Neural crest cell (in vitro differentiated cells): ENCODE results near the gene SMIM10L2A. TPM values are rescaled to one million over a fixed set of nuclear protein-coding genes. Genes with fewer than 3 reads are reported as not detected.
"Not testable (repeated sequence)": the region's sequence is repeated elsewhere in the genome, so short reads cannot be mapped to it uniquely, and the experiment has no call there.

ENCODE experiments used
- DNase-seq: peaks from one replicate; pipeline ENCODE4 v3.0.0; 2021; ENCODE audit warnings: low read depth, mixed read lengths, low spot score
- H3K27ac Mint-ChIP-seq: one replicate; pipeline ENCODE4 v1.8.0; 2021; ENCODE audit warnings: mild to moderate bottlenecking, mixed read lengths; ENCODE audit not compliant: unreplicated experiment
- H3K27me3 Mint-ChIP-seq: 2 replicates; pipeline ENCODE4 v1.8.0; 2021; ENCODE audit warnings: low read depth, mild to moderate bottlenecking, mixed read lengths
- H3K36me3 Mint-ChIP-seq: 2 replicates; pipeline ENCODE4 v1.8.0; 2021; ENCODE audit warnings: low read depth, mild to moderate bottlenecking, mixed read lengths
- H3K4me1 Mint-ChIP-seq: 2 replicates; pipeline ENCODE4 v1.8.0; 2021; ENCODE audit warnings: mixed read lengths
- H3K4me3 Mint-ChIP-seq: one replicate; pipeline ENCODE4 v1.8.0; 2021; ENCODE audit warnings: mild to moderate bottlenecking, mixed read lengths
- H3K9me3 Mint-ChIP-seq: 2 replicates; pipeline ENCODE4 v1.8.0; 2021; ENCODE audit warnings: mixed read lengths
- total RNA-seq: library from RNA; stranded (reverse); gene quantifications from 2 replicates; pipeline ENCODE4 v1.2.1, GENCODE V29; 2021
- TF ChIP-seq, protein P1 (sequence below): fragments of 200-600 bp; sonication (generic); conservative IDR thresholded peaks from 2 replicates; pipeline ENCODE4 v1.5.0; 2021; ENCODE audit warnings: antibody characterized with exemption, mild to moderate bottlenecking

SMIM10L2A gene
- total RNA-seq, 1 donor from 2014 or later, result 3.8 TPM

DNA sequence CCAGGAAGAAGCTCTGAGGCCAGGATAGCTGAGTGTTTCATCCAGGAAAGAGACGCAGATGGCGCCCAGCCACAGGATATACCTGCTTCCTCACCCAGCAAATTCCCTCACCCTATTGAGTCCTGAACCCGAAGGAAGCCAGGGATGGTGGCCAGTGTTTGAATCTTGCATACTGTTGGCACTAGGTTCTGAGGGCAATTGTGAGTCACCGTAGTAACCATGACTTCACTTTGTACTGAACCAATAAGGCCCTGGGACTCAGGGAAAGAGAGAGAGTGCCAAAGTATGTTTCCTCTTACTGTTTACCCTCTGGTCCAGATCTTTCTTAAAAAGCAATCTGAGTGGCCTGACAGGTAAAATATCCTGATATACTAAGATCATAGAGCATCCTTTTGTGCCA, 25.6 kb upstream of the SMIM10L2A start:
- Mint-ChIP-seq H3K9me3 (peaks cover 9% of the 10 kb centered on the region), H3K4me1 (no peaks in the 10 kb centered on the region), H3K27ac (no peak overlapping the region), H3K27me3 (no peaks in the 10 kb centered on the region), H3K36me3 (no peaks in the 10 kb centered on the region), H3K4me3 (no peak overlapping the region)
- TF ChIP-seq, protein P1, sequence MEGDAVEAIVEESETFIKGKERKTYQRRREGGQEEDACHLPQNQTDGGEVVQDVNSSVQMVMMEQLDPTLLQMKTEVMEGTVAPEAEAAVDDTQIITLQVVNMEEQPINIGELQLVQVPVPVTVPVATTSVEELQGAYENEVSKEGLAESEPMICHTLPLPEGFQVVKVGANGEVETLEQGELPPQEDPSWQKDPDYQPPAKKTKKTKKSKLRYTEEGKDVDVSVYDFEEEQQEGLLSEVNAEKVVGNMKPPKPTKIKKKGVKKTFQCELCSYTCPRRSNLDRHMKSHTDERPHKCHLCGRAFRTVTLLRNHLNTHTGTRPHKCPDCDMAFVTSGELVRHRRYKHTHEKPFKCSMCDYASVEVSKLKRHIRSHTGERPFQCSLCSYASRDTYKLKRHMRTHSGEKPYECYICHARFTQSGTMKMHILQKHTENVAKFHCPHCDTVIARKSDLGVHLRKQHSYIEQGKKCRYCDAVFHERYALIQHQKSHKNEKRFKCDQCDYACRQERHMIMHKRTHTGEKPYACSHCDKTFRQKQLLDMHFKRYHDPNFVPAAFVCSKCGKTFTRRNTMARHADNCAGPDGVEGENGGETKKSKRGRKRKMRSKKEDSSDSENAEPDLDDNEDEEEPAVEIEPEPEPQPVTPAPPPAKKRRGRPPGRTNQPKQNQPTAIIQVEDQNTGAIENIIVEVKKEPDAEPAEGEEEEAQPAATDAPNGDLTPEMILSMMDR, result no peak
- DNase-seq, result no peak

DNA sequence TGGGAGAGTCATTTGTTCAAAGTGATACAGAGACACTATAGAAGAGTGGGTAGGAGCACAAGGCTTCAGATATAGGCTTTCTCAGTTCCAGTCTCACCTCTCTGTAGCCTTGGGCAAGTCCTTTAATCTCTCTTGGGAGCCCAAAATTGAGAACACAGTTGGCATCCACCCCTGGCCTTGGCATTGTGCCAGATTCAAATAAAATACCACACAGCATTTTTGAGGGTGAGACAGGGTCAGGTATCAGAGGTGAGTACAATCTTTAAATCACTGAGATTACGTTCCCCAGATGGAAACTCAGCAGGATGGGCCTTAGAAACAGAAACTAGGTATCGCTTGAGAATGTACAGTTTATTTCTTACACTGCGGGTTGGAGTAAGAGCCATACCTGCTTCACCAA, 25.2 kb upstream of the SMIM10L2A start:
- no peak overlapping the region for H3K27ac Mint-ChIP-seq
- H3K27me3 Mint-ChIP-seq, result no peaks in the 10 kb centered on the region
- TF ChIP-seq, protein P1, result no peak
- no peaks in the 10 kb centered on the region for H3K4me1 Mint-ChIP-seq
- H3K36me3 Mint-ChIP-seq, result no peaks in the 10 kb centered on the region
- DNase-seq, result no peak
- no peak overlapping the region for H3K4me3 Mint-ChIP-seq
- peaks cover 6% of the 10 kb centered on the region for H3K9me3 Mint-ChIP-seq

DNA sequence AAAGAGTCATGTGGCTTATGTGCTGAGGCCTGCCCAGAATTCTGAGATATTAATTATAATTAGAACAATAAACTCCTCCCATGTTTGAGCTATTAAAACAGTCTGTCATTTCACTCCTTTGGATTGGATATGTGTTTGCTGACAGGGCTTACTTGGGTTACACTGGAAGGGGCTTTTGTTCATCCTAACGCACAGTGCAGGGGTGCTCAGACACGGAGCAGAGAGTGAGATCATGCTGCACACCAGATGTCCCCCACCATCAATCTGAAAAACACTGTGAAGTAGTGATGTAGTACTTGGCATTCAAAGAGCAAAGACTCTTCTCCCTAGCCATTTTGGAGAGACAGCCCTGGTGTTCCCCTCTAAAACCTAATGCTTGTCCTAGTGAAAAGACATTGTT, 24.1 kb upstream of the SMIM10L2A start:
- no peak overlapping the region for H3K27ac Mint-ChIP-seq
- TF ChIP-seq, protein P1, result no peak
- no peak for DNase-seq
- H3K4me1 Mint-ChIP-seq, result no peaks in the 10 kb centered on the region
- H3K9me3 Mint-ChIP-seq, result peaks cover 6% of the 10 kb centered on the region
- no peaks in the 10 kb centered on the region for H3K36me3 Mint-ChIP-seq
- no peak overlapping the region for H3K4me3 Mint-ChIP-seq
- no peaks in the 10 kb centered on the region for H3K27me3 Mint-ChIP-seq

GRCh38 chrX:135403374-135403773, 18.4 kb upstream of the SMIM10L2A start:
- no peak for DNase-seq
- H3K27me3 Mint-ChIP-seq, result peaks cover 16% of the 10 kb centered on the region
- H3K36me3 Mint-ChIP-seq, result peaks cover 2% of the 10 kb centered on the region
- peaks cover 3% of the 10 kb centered on the region for H3K9me3 Mint-ChIP-seq
- no peak overlapping the region for H3K4me3 Mint-ChIP-seq
- TF ChIP-seq, protein P1, result no peak
- H3K27ac Mint-ChIP-seq, result no peak overlapping the region
- H3K4me1 Mint-ChIP-seq, result no peaks in the 10 kb centered on the region

DNA sequence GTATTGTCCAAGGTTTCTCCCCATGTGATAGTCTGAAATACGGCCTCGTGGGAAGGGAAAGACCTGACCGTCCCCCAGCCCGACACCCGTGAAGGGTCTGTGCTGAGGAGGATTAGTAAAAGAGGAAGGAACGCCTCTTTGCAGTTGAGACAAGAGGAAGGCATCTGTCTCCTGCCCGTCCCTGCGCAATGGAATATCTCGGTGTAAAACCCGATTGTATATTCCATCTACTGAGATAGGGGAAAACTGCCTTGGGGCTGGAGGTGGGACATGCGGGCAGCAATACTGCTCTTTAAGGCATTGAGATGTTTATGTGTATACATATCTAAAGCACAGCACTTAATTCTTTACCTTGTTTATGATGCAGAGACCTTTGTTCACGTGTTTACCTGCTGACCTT, 15.3 kb upstream of the SMIM10L2A start:
- not testable (repeated sequence) for H3K36me3 Mint-ChIP-seq, H3K27ac Mint-ChIP-seq, H3K9me3 Mint-ChIP-seq, DNase-seq, H3K4me1 Mint-ChIP-seq, H3K4me3 Mint-ChIP-seq
- H3K27me3 Mint-ChIP-seq, result peaks cover 16% of the 10 kb centered on the region

- TF ChIP-seq, protein P1, result no peak
- DNase-seq, result no peak
- peaks cover 14% of the 10 kb centered on the region for H3K27me3 Mint-ChIP-seq
Observed at GRCh38 chrX:135408794-135409193, 12.9 kb upstream of the SMIM10L2A start.

More at GRCh38 chrX:135408794-135409193, 12.9 kb upstream of the SMIM10L2A start:
- Mint-ChIP-seq H3K9me3 (peaks cover 16% of the 10 kb centered on the region), H3K36me3 (peaks cover 2% of the 10 kb centered on the region), H3K27ac (no peak overlapping the region), H3K4me3 (no peak overlapping the region), H3K4me1 (peaks cover 9% of the 10 kb centered on the region)
